HG03565 (cell line): ENCODE results near the gene OLFML2A.

ENCODE experiments used
- ATAC-seq: cut with Tn5 transposase; IDR thresholded peaks from one replicate; pipeline ENCODE4 v1.9.1; 2021; ENCODE audit warnings: mild to moderate bottlenecking, moderate library complexity; ENCODE audit not compliant: unreplicated experiment

Gene OLFML2A

GRCh38 chr9:124852121-124852828 is 75.3 kb downstream of the OLFML2A start:
- ATAC-seq: no peak

GRCh38 chr9:124852829-124853531 is 76.0 kb downstream of the OLFML2A start, which contains the start of gene WDR38:
TSS of gene WDR38 (plus strand) at chr9:124853460. CDS start at chr9:124853532, 72 bp downstream.
- no peak for ATAC-seq

- ATAC-seq: no peak
Measured at GRCh38 chr9:124853605-124854143, 76.7 kb downstream of the OLFML2A start.

GRCh38 chr9:124854161-124854560 is 77.2 kb downstream of the OLFML2A start:
- ATAC-seq: no peak

- no peak for ATAC-seq
Measured at GRCh38 chr9:124854822-124855221, 77.9 kb downstream of the OLFML2A start.

GRCh38 chr9:124855566-124855943 is 78.6 kb downstream of the OLFML2A start:
- no peak for ATAC-seq

GRCh38 chr9:124855944-124856765 is 79.2 kb downstream of the OLFML2A start:
- no peak for ATAC-seq

GRCh38 chr9:124857533-124858162 is 80.7 kb downstream of the OLFML2A start:
- ATAC-seq: no peak

- no peak for ATAC-seq
Measured at GRCh38 chr9:124858330-124859046, 81.6 kb downstream of the OLFML2A start.

GRCh38 chr9:124859803-124860581 is 83.1 kb downstream of the OLFML2A start:
- no peak for ATAC-seq

GRCh38 chr9:124860582-124861341 is 83.8 kb downstream of the OLFML2A start:
- no peak for ATAC-seq

GRCh38 chr9:124861342-124862229 is 84.7 kb downstream of the OLFML2A start, which contains the start of the genes ARPC5L and RPL35:
TSS of gene ARPC5L (plus strand) at chr9:124862130. CDS start at chr9:124869291, 7,161 bp downstream.
TSS of gene RPL35 (minus strand) at chr9:124861957. CDS start at chr9:124861912, 45 bp downstream.
- ATAC-seq: peak; percentile 86

GRCh38 chr9:124863371-124863871 is 86.5 kb downstream of the OLFML2A start:
- ATAC-seq: no peak
